Thyroid gland (tissue), 4 donors: Measurements from ENCODE around the gene MED22. TPM values are rescaled to one million over a fixed set of nuclear protein-coding genes. Genes with fewer than 3 reads are reported as not detected.
"Not testable (repeated sequence)": the region's sequence is repeated elsewhere in the genome, so short reads cannot be mapped to it uniquely, and the experiment has no call there.

Experiments used
- DNase-seq, 2 donors: peaks; one replicate each; pipeline ENCODE4 v3.0.0-alpha.2; 2019
- H3K27ac ChIP-seq, 3 donors: fragments of 200-600 bp; sonication (generic); 1 replicate in 2 of 3; 2 replicates in 1 of 3; pipeline ENCODE4 v1.5.1; 2016 to 2019; ENCODE audit warnings: mild to moderate bottlenecking in 1 of 3, moderate library complexity in 1 of 3
- H3K27me3 ChIP-seq: fragments of 200-600 bp; sonication (generic); one replicate; pipeline ENCODE4 v1.5.1; 2019
- H3K36me3 ChIP-seq, 2 donors: fragments of 200-600 bp; sonication (generic); one replicate each; pipeline ENCODE4 v1.5.1; 2016 to 2019
- H3K4me1 ChIP-seq, 2 donors: fragments of 200-600 bp; sonication (generic); one replicate each; pipeline ENCODE4 v1.5.1; 2017 to 2019
- H3K4me3 ChIP-seq, 3 donors: fragments of 200-600 bp; sonication (generic); replicated peaks in 1 of 3; 1 replicate in 2 of 3; 2 replicates in 1 of 3; pipeline ENCODE4 v1.5.1; 2016; ENCODE audit warnings: mild to moderate bottlenecking in 1 of 3
- H3K9me3 ChIP-seq: fragments of 200-600 bp; sonication (generic); one replicate; pipeline ENCODE4 v1.5.1; 2017
- CTCF ChIP-seq, 6 experiments: fragments of 200-600 bp in 3 of 6; fragments of 450-650 bp in 3 of 6; sonication (generic) in 3 of 6; IDR thresholded peaks; one replicate each; pipeline ENCODE4 v1.5.1; 2016 to 2019; ENCODE audit warnings: antibody characterized with exemption in 6 of 6, mild to moderate bottlenecking in 2 of 6, inconsistent platforms in 1 of 6, moderate library complexity in 1 of 6
- POLR2A ChIP-seq, 2 donors: fragments of 450-650 bp; IDR thresholded peaks; one replicate each; pipeline ENCODE4 v1.6.1; 2017; ENCODE audit warnings: antibody characterized with exemption in 2 of 2, mild to moderate bottlenecking in 2 of 2, moderate library complexity in 1 of 2
- WGBS, 2 donors: methylation state at CpG; one replicate each; pipeline ENCODE4 v1.1.5; 2017; 5-methylcytosine and 5-hydroxymethylcytosine counted together
- intact Hi-C: fragments of 100-400 bp; cut with DNase I; formaldehyde crosslinking; loops from one replicate; pipeline ENCODE4 v1.15.1; 2023
- total RNA-seq, 4 donors: library from RNA; depleted of rRNA; stranded (reverse); fragments of >200 nt; gene quantifications; one replicate each; pipeline ENCODE4 v1.2.3, GENCODE V29; 2016

The MED22 gene
- total RNA-seq, 4 donors from 2014 or later = 41.9 to 58.2 (median 48.6) TPM

GRCh38 chr9:133335924-133336811 is 11.8 kb downstream of the MED22 start, which contains the start of gene SURF6:
TSS of gene SURF6 (minus strand) at chr9:133336188. CDS start at chr9:133336132, 56 bp downstream.
- H3K27ac ChIP-seq = peak within 1 kb of the TSS in 2 of 3 donors; percentile 50 to 71
- H3K4me1 ChIP-seq = peaks cover 16 to 21% of the 10 kb centered on the region in 2 donors
- H3K9me3 ChIP-seq = no peaks in the 10 kb centered on the region
- TF ChIP-seq POLR2A (IDR thresholded peaks at IDR 0.05) = peak in 1 of 2 donors; percentile 71
- peak in 1 of 6 experiments; percentile 31 for TF ChIP-seq CTCF (IDR thresholded peaks at IDR 0.05)
- peaks cover 33 to 40% of the 10 kb centered on the region in 2 donors for H3K36me3 ChIP-seq
- H3K27me3 ChIP-seq = no peaks in the 10 kb centered on the region
- H3K4me3 ChIP-seq = peak within 1 kb of the TSS; percentile 81 to 91 (median 90)
- 2 to 5% methylated on average over 48 to 54 of the region's 70 CpGs for WGBS, 2 donors
- DNase-seq = peak; percentile 88 to 92
- intact Hi-C loops = loop anchor here (5.0 kb wide), 1 partner anchor 41 kb away; the partner anchor contains the start of genes STKLD1 and SURF4

- not testable (repeated sequence) for H3K9me3 ChIP-seq, H3K27ac ChIP-seq, H3K27me3 ChIP-seq, DNase-seq
- Histone ChIP-seq H3K4me1 (peaks cover 16 to 21% of the 10 kb centered on the region in 2 donors), H3K36me3 (peaks cover 39 to 44% of the 10 kb centered on the region in 2 donors), H3K4me3 (peak overlapping the region in 1 of 3 donors; percentile 90)
- 82% methylated on average over 11 of the region's 11 CpGs for WGBS, 2 donors
- intact Hi-C loops = loop anchor here (5.0 kb wide), 2 partner anchors 42 to 148 kb away; partner anchors contain the start of genes STKLD1 and SURF4
Measured at GRCh38 chr9:133334888-133335287, 13.0 kb downstream of the MED22 start.

- DNase-seq = no peak
- Histone ChIP-seq H3K27ac (no peak overlapping the region), H3K4me1 (peaks cover 16 to 21% of the 10 kb centered on the region in 2 donors), H3K9me3 (no peaks in the 10 kb centered on the region), H3K4me3 (no peak overlapping the region), H3K36me3 (peaks cover 39 to 40% of the 10 kb centered on the region in 2 donors), H3K27me3 (no peaks in the 10 kb centered on the region)
- intact Hi-C loops = loop anchor here (5.0 kb wide), 1 partner anchor 147 kb away; no protein-coding TSS in a partner anchor
- WGBS, 2 donors = 94 to 97% methylated on average over 6 of the region's 6 CpGs
- TF ChIP-seq CTCF (IDR thresholded peaks at IDR 0.05) (no peak), POLR2A (IDR thresholded peaks at IDR 0.05) (no peak)
Measured at GRCh38 chr9:133334161-133334560, 13.8 kb downstream of the MED22 start.

GRCh38 chr9:133333566-133333965 is 14.4 kb downstream of the MED22 start:
- H3K36me3 ChIP-seq = peaks cover 39 to 40% of the 10 kb centered on the region in 2 donors
- no peak for DNase-seq
- H3K27me3 ChIP-seq = no peaks in the 10 kb centered on the region
- WGBS, 2 donors = 80 to 97% methylated on average over 5 to 8 of the region's 10 CpGs
- peaks cover 16 to 22% of the 10 kb centered on the region in 2 donors for H3K4me1 ChIP-seq
- H3K4me3 ChIP-seq = no peak overlapping the region
- no peak overlapping the region for H3K27ac ChIP-seq
- no peaks in the 10 kb centered on the region for H3K9me3 ChIP-seq
- TF ChIP-seq POLR2A (IDR thresholded peaks at IDR 0.05) = no peak
- TF ChIP-seq CTCF (IDR thresholded peaks at IDR 0.05) = no peak
- intact Hi-C loops = loop anchor here (5.0 kb wide), 1 partner anchor 146 kb away; no protein-coding TSS in a partner anchor

GRCh38 chr9:133333011-133333410 is 14.9 kb downstream of the MED22 start:
- no peak for DNase-seq
- intact Hi-C loops = loop anchor here (5.0 kb wide), 1 partner anchor 146 kb away; no protein-coding TSS in a partner anchor
- 94 to 98% methylated on average over 9 to 11 of the region's 11 CpGs for WGBS, 2 donors
- Histone ChIP-seq H3K9me3 (no peaks in the 10 kb centered on the region), H3K27me3 (no peaks in the 10 kb centered on the region), H3K4me1 (peaks cover 16 to 27% of the 10 kb centered on the region in 2 donors), H3K27ac (no peak overlapping the region), H3K4me3 (no peak overlapping the region), H3K36me3 (peaks cover 39 to 40% of the 10 kb centered on the region in 2 donors)
- TF ChIP-seq CTCF (IDR thresholded peaks at IDR 0.05) = no peak
- TF ChIP-seq POLR2A (IDR thresholded peaks at IDR 0.05) = no peak
